Glomerular endothelial cell (primary cell): Measurements from ENCODE around the gene ACAA1. TPM values are rescaled to one million over a fixed set of nuclear protein-coding genes. Genes with fewer than 3 reads are reported as not detected.
"Not testable (repeated sequence)": the region's sequence is repeated elsewhere in the genome, so short reads cannot be mapped to it uniquely, and the experiment has no call there.

ENCODE experiments used
- DNase-seq: peaks from one replicate; pipeline ENCODE4 v3.0.0-alpha.2; 2011; ENCODE audit warnings: low read depth, low spot score; ENCODE audit errors: extremely low read depth
- total RNA-seq: library from RNA; depleted of rRNA; stranded (reverse); fragments of >200 nt; gene quantifications from 2 replicates; pipeline ENCODE4 v1.2.3, GENCODE V29; 2015

ACAA1 gene
- total RNA-seq, 1 donor from 2014 or later = 52.9 TPM

DNA sequence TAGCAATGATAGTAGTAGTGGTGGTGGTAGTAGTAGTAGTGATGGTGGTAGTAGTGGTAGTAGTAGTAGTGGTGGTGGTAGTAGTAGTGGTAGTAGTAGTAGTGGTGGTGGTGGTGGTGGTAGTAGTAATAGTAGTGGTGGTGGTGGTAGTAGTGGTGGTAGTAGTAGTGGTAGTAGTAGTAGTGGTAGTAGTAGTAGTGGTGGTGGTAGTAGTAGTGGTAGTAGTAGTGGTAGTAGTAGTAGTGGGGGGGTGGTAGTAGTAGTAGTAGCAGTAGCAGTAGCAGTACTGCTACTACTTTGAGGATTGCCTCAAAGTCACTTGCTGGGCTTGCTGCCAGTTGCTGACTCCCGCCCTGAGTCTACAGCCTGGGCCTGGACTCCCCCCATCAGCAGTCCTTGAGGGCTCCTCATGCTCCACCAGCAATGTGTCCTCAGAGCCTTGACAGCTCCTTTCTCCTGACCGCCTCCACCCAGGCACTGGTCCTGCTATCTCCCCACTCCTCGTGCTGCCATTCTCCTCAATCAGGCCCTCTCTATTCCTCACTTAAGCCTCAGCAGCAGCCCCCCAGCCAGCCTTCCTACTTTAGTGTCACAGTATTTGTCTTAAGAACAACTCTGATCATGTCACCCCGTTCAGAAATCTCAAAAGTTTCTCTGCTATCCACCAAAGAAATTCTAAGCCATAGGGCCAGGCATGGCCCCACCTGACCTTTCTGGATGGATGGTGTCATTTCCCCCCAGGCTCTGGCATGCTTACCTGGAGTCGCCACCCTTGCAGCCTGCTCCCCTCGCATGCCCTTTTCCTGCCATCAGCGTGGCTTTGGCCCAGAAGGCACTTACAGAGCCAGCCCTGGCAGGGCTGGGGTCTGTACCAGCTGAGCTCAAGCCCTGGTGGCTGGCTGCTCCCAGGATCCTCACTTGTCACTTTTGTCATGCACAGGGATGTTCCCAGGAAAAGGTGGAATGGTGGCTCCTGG lies 52.3 kb downstream of the ACAA1 start:
- no peak for DNase-seq

DNA sequence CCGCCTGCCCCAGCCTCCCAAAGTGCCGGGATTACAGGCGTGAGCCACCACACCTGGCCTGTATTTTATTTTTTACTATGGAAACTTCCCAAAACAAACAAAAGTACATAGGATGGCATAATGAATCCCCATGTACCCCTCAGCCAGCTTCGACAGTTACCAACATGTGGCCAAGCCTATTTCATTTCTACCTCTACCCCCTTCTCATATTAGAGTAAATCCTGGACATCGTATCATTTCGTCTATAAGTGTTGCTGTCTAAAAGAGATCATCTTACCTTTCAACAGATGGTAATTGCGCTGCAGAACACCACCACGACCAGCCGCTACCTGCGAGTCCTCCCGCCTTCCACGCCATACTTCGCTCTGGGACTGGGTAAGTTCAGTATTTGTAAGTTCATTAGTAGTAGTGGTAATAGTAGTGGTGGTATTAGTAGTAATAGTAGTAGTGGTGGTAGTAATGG lies 53.0 kb downstream of the ACAA1 start:
- no peak for DNase-seq

DNA sequence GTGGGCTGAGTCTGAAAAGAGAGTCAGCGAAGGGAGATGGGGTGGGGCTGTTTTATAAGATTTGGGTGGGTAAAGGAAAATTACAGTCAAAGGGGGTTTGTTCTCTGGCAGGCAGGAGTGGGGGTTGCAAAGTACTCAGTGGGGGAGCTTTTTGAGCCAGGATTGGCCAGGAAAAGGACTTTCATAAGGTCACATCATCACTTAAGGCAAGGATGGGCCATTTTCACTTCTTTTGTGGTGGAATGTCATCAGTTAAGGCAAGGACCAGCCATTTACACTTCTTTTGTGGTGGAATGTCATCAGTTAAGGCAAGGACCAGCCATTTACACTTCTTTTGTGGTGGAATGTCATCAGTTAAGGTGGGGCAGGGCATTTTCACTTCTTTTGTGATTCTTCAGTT lies 53.7 kb downstream of the ACAA1 start:
- DNase-seq = not testable (repeated sequence)

DNA sequence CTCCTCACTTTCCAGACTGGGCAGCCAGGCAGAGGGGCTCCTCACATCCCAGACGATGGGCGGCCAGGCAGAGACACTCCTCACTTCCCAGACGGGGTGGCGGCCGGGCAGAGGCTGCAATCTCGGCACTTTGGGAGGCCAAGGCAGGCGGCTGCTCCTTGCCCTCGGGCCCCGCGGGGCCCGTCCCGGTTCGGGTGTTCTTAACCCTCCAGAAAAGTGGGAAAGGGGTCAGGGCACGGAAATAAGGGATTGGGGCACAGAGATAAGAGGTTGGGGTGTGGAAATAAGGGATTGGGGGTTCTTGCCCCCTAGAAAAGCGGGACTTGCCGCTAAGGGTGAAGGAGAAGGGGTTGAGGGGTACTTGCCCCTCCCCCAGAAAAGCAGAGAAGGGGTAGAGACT lies 54.6 kb downstream of the ACAA1 start:
- DNase-seq = not testable (repeated sequence)

DNA sequence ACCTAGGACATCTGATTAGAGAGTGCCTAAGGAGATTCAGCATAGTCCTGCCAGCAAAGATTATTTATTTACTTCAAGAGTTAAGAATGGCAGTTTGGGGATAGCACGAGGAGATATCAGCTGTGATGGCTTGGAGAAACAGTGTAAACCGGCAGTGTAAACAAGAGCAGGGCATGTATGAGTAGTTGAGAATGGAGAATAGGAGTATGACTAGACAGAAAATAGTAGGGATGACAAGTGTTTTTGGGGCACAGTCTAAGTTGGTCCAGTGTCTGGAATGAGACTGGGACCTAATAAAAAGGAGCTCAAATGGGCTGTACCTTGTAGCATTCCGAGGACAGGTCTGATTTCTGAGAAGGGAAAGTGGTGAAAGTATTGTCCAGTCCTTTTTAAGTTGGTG lies 59.9 kb downstream of the ACAA1 start:
- DNase-seq = not testable (repeated sequence)

Other genes starting within 250 kb of the ACAA1 start
- 6.7 and 7.6 TPM in 2 replicates for gene VILL, start 146.3 kb downstream of the ACAA1 start, total RNA-seq
- 13.0 and 16.6 TPM in 2 replicates for gene PLCD1, start 107.5 kb downstream of the ACAA1 start, total RNA-seq
- gene DLEC1, start 97.9 kb downstream of the ACAA1 start, total RNA-seq = not detected in 2 replicates
- gene MYD88, start 1.5 kb upstream of the ACAA1 start, total RNA-seq = 45.6 and 63.4 TPM in 2 replicates
- 31.6 and 36.5 TPM in 2 replicates for gene OXSR1, start 28.4 kb upstream of the ACAA1 start, total RNA-seq
- gene SLC22A13, start 128.7 kb upstream of the ACAA1 start, total RNA-seq = not detected in 2 replicates
- gene SLC22A14, start 145.2 kb upstream of the ACAA1 start, total RNA-seq = 0.18 TPM in 1 of 2 replicates, not detected in the other
- gene XYLB, start 209.7 kb upstream of the ACAA1 start, total RNA-seq = 3.1 and 7.8 TPM in 2 replicates